Ishikawa (cell line): Measurements from ENCODE around the gene PLXNB1.

ENCODE experiments used
- CEBPB ChIP-seq: IDR thresholded peaks from 2 replicates; pipeline ENCODE4 v1.6.1; 2012
- CREB1 ChIP-seq: IDR thresholded peaks from 2 replicates; pipeline ENCODE4 v1.6.1; 2012; ENCODE audit warnings: low read depth
- EGR1 ChIP-seq: IDR thresholded peaks from 2 replicates; pipeline ENCODE4 v1.6.1; 2012
- EP300 ChIP-seq: IDR thresholded peaks from 2 replicates; pipeline ENCODE4 v1.6.1; 2012; ENCODE audit warnings: borderline replicate concordance
- FOXM1 ChIP-seq: IDR thresholded peaks from 2 replicates; pipeline ENCODE4 v1.6.1; 2012; ENCODE audit warnings: low read depth, borderline replicate concordance
- MAX ChIP-seq: IDR thresholded peaks from 2 replicates; pipeline ENCODE4 v1.6.1; 2012
- NFIC ChIP-seq: IDR thresholded peaks from 2 replicates; pipeline ENCODE4 v1.6.1; 2012
- RAD21 ChIP-seq: IDR thresholded peaks from 2 replicates; pipeline ENCODE4 v1.6.1; 2012; ENCODE audit warnings: low read depth
- REST ChIP-seq: IDR thresholded peaks from 2 replicates; pipeline ENCODE4 v1.6.1; 2012; ENCODE audit warnings: low read depth, mild to moderate bottlenecking
- TAF1 ChIP-seq: IDR thresholded peaks from 2 replicates; pipeline ENCODE4 v1.6.1; 2012; ENCODE audit warnings: low read depth, mild to moderate bottlenecking
- TCF12 ChIP-seq: IDR thresholded peaks from 2 replicates; pipeline ENCODE4 v1.6.1; 2012; ENCODE audit warnings: low read depth
- TEAD4 ChIP-seq: IDR thresholded peaks from 2 replicates; pipeline ENCODE4 v1.6.1; 2012
- USF1 ChIP-seq: IDR thresholded peaks from 2 replicates; pipeline ENCODE4 v1.6.1; 2012
- YY1 ChIP-seq: IDR thresholded peaks from 2 replicates; pipeline ENCODE4 v1.6.1; 2012; ENCODE audit warnings: low read depth
- ZBTB7A ChIP-seq: IDR thresholded peaks from 2 replicates; pipeline ENCODE4 v1.6.1; 2012; ENCODE audit warnings: low read depth

The PLXNB1 gene

GRCh38 chr3:48475188-48475587 lies 45.3 kb upstream of the PLXNB1 start:
- TF ChIP-seq YY1, result no peak
- TF ChIP-seq CREB1, result no peak
- TF ChIP-seq MAX, result no peak
- no peak for TF ChIP-seq EGR1
- TF ChIP-seq USF1, result no peak
- TF ChIP-seq CEBPB, result no peak

- TF ChIP-seq FOXM1 (no peak), MAX (no peak), ZBTB7A (no peak), EGR1 (no peak), RAD21 (no peak), NFIC (no peak), EP300 (no peak), YY1 (no peak)
Observed at GRCh38 chr3:48474619-48475018, 44.7 kb upstream of the PLXNB1 start.

GRCh38 chr3:48473617-48473952 lies 43.7 kb upstream of the PLXNB1 start:
- TF ChIP-seq NFIC, result no peak
- no peak for TF ChIP-seq TAF1
- no peak for TF ChIP-seq REST
- TF ChIP-seq TEAD4, result no peak

GRCh38 chr3:48472923-48473616 lies 43.2 kb upstream of the PLXNB1 start:
- no peak for TF ChIP-seq EGR1
- peak; percentile 66; the same call in 1 of the 2 replicates for TF ChIP-seq TCF12
- TF ChIP-seq NFIC, result peak; percentile 79
- TF ChIP-seq ZBTB7A, result peak; percentile 69; the same call in 1 of the 2 replicates
- no peak for TF ChIP-seq TEAD4
- TF ChIP-seq FOXM1, result no peak
- TF ChIP-seq EP300, result peak; percentile 26; the same call in 1 of the 2 replicates
- TF ChIP-seq USF1, result no peak
- TF ChIP-seq TAF1, result peak; percentile 51; the same call in 1 of the 2 replicates
- peak; percentile 63; the same call in 1 of the 2 replicates for TF ChIP-seq YY1
- peak; percentile 22; the same call in 1 of the 2 replicates for TF ChIP-seq RAD21
- peak; percentile 84 for TF ChIP-seq CREB1
- TF ChIP-seq CEBPB, result no peak
- no peak for TF ChIP-seq REST
- peak; percentile 69 for TF ChIP-seq MAX

- TF ChIP-seq YY1 (no peak), MAX (no peak), CREB1 (no peak), CEBPB (no peak), EP300 (no peak), EGR1 (no peak)
Observed at GRCh38 chr3:48472673-48472922, 42.7 kb upstream of the PLXNB1 start.

GRCh38 chr3:48470286-48470685 lies 40.4 kb upstream of the PLXNB1 start:
- TF ChIP-seq MAX, result no peak
- TF ChIP-seq TAF1, result no peak
- TF ChIP-seq NFIC, result no peak
- no peak for TF ChIP-seq TCF12
